Sigmoid colon (tissue), 7 donors: ENCODE measurements around the gene TBX4. TPM values are rescaled to one million over a fixed set of nuclear protein-coding genes. Genes with fewer than 3 reads are reported as not detected.

Experiments
- DNase-seq: peaks from one replicate; pipeline ENCODE4 v3.0.0-alpha.2; 2019
- H3K27ac ChIP-seq, 4 donors: fragments of 200-600 bp; sonication (generic); one replicate each; pipeline ENCODE4 v1.5.1; 2016 to 2019; ENCODE audit warnings: mild to moderate bottlenecking in 1 of 4
- H3K27me3 ChIP-seq, 3 donors: fragments of 200-600 bp; sonication (generic); one replicate each; pipeline ENCODE4 v1.5.1; 2019; ENCODE audit warnings: mild to moderate bottlenecking in 1 of 3
- H3K36me3 ChIP-seq, 4 donors: fragments of 200-600 bp; sonication (generic); one replicate each; pipeline ENCODE4 v1.5.1; 2016 to 2019
- H3K4me1 ChIP-seq, 4 donors: fragments of 200-600 bp; sonication (generic); one replicate each; pipeline ENCODE4 v1.5.1; 2017 to 2019
- H3K4me3 ChIP-seq, 4 donors: fragments of 200-600 bp; sonication (generic); one replicate each; pipeline ENCODE4 v1.5.1; 2017 to 2019; ENCODE audit warnings: mild to moderate bottlenecking in 2 of 4, moderate library complexity in 1 of 4
- H3K9me3 ChIP-seq, 4 donors: fragments of 200-600 bp in 3 of 4; sonication (generic) in 3 of 4; one replicate each; pipeline versions ENCODE4 v1.5.1 to v1.6.1; 2013 to 2019
- CTCF ChIP-seq, 4 experiments: fragments of 450-650 bp in 3 of 4; fragments of 200-600 bp in 1 of 4; IDR thresholded peaks; one replicate each; pipeline ENCODE4 v1.5.1; 2016 to 2019; ENCODE audit warnings: antibody characterized with exemption in 4 of 4, mild to moderate bottlenecking in 3 of 4, moderate library complexity in 2 of 4
- EP300 ChIP-seq, 4 donors: sonication (generic); formaldehyde crosslinking; IDR thresholded peaks; one replicate each; pipeline ENCODE4 v1.6.1; 2017; ENCODE audit warnings: antibody characterized with exemption in 4 of 4
- POLR2A ChIP-seq, 2 donors: fragments of 450-650 bp; IDR thresholded peaks; one replicate each; pipeline ENCODE4 v1.6.1; 2016; ENCODE audit warnings: antibody characterized with exemption in 2 of 2, mild to moderate bottlenecking in 2 of 2, moderate library complexity in 2 of 2
- POLR2AphosphoS5 ChIP-seq, 4 donors: sonication (generic); formaldehyde crosslinking; IDR thresholded peaks; one replicate each; pipeline ENCODE4 v1.6.1; 2017; ENCODE audit warnings: antibody characterized with exemption in 4 of 4
- WGBS, 2 donors: extraction: QIAGEN DNeasy Blood & Tissue Kit; methylation state at CpG; one replicate each; pipeline ENCODE4 v1.1.7; 2013; 5-methylcytosine and 5-hydroxymethylcytosine counted together
- intact Hi-C: fragments of 100-400 bp; cut with DNase I; formaldehyde crosslinking; loops from one replicate; pipeline ENCODE4 v1.15.1; 2023
- polyA plus RNA-seq, 3 donors: library from polyadenylated mRNA; stranded (reverse); fragments of 200-250 nt; gene quantifications; one replicate each; pipeline ENCODE4 v1.2.3, GENCODE V29; 2013
- total RNA-seq, 4 donors: library from RNA; depleted of rRNA; stranded (reverse); fragments of >200 nt; gene quantifications; one replicate each; pipeline ENCODE4 v1.1.0, GENCODE V29; 2016
- donor health status: healthy with polysubstance abuse.
- donor health status: Bipolar disorder and iron deficiency.
- donor health status: healthy.

TBX4 gene
- total and polyA plus RNA-seq, 7 donors, result not detected

GRCh38 chr17:61467416-61468262 lies 15.4 kb downstream of the TBX4 start:
- Histone ChIP-seq H3K9me3 (no peaks in the 10 kb centered on the region), H3K4me1 (peaks cover 0 to under 1% (median 0%) of the 10 kb centered on the region in 4 donors), H3K27me3 (peaks cover 2 to 15% (median 10%) of the 10 kb centered on the region in 3 donors), H3K36me3 (no peaks in the 10 kb centered on the region), H3K4me3 (no peak overlapping the region), H3K27ac (no peak overlapping the region)
- TF ChIP-seq CTCF (IDR thresholded peaks at IDR 0.05), result no peak
- TF ChIP-seq EP300 (IDR thresholded peaks at IDR 0.05), result no peak
- no peak for TF ChIP-seq POLR2AphosphoS5 (IDR thresholded peaks at IDR 0.05)
- no peak for TF ChIP-seq POLR2A (IDR thresholded peaks at IDR 0.05)
- DNase-seq, result peak; percentile 50
- intact Hi-C loops, result no loop called here
- 61 to 64% methylated on average over 15 of the region's 15 CpGs for WGBS, 2 donors

GRCh38 chr17:61468263-61468907 lies 16.2 kb downstream of the TBX4 start:
- H3K36me3 ChIP-seq, result no peaks in the 10 kb centered on the region

GRCh38 chr17:61469474-61469873 lies 17.3 kb downstream of the TBX4 start:
- H3K36me3 ChIP-seq, result no peaks in the 10 kb centered on the region
- DNase-seq, result peak; percentile 15
- no peaks in the 10 kb centered on the region for H3K9me3 ChIP-seq
- 90 to 94% methylated on average over 6 of the region's 6 CpGs for WGBS, 2 donors
- no peak for TF ChIP-seq CTCF (IDR thresholded peaks at IDR 0.05)
- H3K27ac ChIP-seq, result no peak overlapping the region
- intact Hi-C loops, result no loop called here
- H3K27me3 ChIP-seq, result no peaks in the 10 kb centered on the region
- no peak overlapping the region for H3K4me3 ChIP-seq
- H3K4me1 ChIP-seq, result no peaks in the 10 kb centered on the region

More at GRCh38 chr17:61468263-61468907, 16.2 kb downstream of the TBX4 start:
- no peak overlapping the region for H3K4me3 ChIP-seq
- WGBS, 2 donors, result 75 to 78% methylated on average over 8 of the region's 8 CpGs
- intact Hi-C loops, result no loop called here
- H3K4me1 ChIP-seq, result no peaks in the 10 kb centered on the region
- H3K27ac ChIP-seq, result no peak overlapping the region
- H3K9me3 ChIP-seq, result no peaks in the 10 kb centered on the region
- no peak for TF ChIP-seq EP300 (IDR thresholded peaks at IDR 0.05)
- no peak for TF ChIP-seq POLR2A (IDR thresholded peaks at IDR 0.05)
- no peak for TF ChIP-seq CTCF (IDR thresholded peaks at IDR 0.05)
- TF ChIP-seq POLR2AphosphoS5 (IDR thresholded peaks at IDR 0.05), result no peak
- peaks cover 0 to 8% (median 3%) of the 10 kb centered on the region in 3 donors for H3K27me3 ChIP-seq
- peak; percentile 34 for DNase-seq

- Histone ChIP-seq H3K9me3 (no peaks in the 10 kb centered on the region), H3K27me3 (no peaks in the 10 kb centered on the region), H3K36me3 (no peaks in the 10 kb centered on the region), H3K4me3 (no peak overlapping the region), H3K27ac (no peak overlapping the region), H3K4me1 (no peaks in the 10 kb centered on the region)
- peak; percentile 15 for DNase-seq
- WGBS, 2 donors, result 92 to 96% methylated on average over 5 of the region's 5 CpGs
- TF ChIP-seq POLR2AphosphoS5 (IDR thresholded peaks at IDR 0.05), result no peak
- TF ChIP-seq EP300 (IDR thresholded peaks at IDR 0.05), result no peak
- no peak for TF ChIP-seq POLR2A (IDR thresholded peaks at IDR 0.05)
- no peak for TF ChIP-seq CTCF (IDR thresholded peaks at IDR 0.05)
- intact Hi-C loops, result no loop called here
Measured at GRCh38 chr17:61469949-61470348, 17.7 kb downstream of the TBX4 start.
